ENCODE results near the gene MSX1.

MSX1 gene

DNA sequence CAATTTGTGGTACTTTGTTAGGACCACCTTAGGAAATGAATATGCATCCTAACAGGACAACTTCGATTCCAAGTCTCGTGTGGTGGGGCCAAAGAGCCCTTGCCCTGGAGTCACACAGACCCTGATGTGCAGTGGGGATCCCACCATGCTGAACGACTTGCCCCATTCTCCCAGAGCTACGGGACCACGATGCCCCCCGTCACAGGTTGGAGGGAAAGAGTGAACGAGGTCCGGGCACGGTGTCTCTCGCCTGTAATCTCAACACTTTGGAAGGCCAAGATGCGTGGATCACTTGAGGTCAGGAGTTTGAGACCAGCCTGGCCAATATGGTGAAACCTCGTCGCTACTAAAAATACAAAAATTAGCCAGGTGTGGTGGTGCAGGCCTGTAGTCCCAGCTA lies 14.4 kb upstream of the MSX1 start:
- no peak for TF ChIP-seq EZH2phosphoT487 (IDR thresholded peaks at IDR 0.05; ENCODE audit: low read depth)
- TF ChIP-seq, protein P1, sequence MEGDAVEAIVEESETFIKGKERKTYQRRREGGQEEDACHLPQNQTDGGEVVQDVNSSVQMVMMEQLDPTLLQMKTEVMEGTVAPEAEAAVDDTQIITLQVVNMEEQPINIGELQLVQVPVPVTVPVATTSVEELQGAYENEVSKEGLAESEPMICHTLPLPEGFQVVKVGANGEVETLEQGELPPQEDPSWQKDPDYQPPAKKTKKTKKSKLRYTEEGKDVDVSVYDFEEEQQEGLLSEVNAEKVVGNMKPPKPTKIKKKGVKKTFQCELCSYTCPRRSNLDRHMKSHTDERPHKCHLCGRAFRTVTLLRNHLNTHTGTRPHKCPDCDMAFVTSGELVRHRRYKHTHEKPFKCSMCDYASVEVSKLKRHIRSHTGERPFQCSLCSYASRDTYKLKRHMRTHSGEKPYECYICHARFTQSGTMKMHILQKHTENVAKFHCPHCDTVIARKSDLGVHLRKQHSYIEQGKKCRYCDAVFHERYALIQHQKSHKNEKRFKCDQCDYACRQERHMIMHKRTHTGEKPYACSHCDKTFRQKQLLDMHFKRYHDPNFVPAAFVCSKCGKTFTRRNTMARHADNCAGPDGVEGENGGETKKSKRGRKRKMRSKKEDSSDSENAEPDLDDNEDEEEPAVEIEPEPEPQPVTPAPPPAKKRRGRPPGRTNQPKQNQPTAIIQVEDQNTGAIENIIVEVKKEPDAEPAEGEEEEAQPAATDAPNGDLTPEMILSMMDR (IDR thresholded peaks at IDR 0.05; ENCODE audit: low read depth, low read length): no peak
- H4K20me1 ChIP-seq (ENCODE audit: insufficient read depth, low read length): no peaks in the 10 kb centered on the region
- H2AFZ ChIP-seq (ENCODE audit: low read depth, low read length): no peak overlapping the region
- H3K9me3 ChIP-seq (ENCODE audit: insufficient read depth, low read length): no peaks in the 10 kb centered on the region
- H3K4me1 ChIP-seq (ENCODE audit: low read length): no peaks in the 10 kb centered on the region
- H3K27me3 ChIP-seq (ENCODE audit: low read depth, low read length): peaks cover 5% of the 10 kb centered on the region; the same call in 1 of the 2 replicates
- H3K4me3 ChIP-seq (ENCODE audit: low read length): no peak overlapping the region
- H3K36me3 ChIP-seq (replicated peaks; ENCODE audit: low read depth, low read length): no peaks in the 10 kb centered on the region
- H3K27ac ChIP-seq (ENCODE audit: low read length): no peak overlapping the region
- no peak overlapping the region for H3K4me2 ChIP-seq (ENCODE audit: low read length)
- no peaks in the 10 kb centered on the region for H3K79me2 ChIP-seq (ENCODE audit: low read length)
- no peak overlapping the region for H3K9ac ChIP-seq (ENCODE audit: low read length)

DNA sequence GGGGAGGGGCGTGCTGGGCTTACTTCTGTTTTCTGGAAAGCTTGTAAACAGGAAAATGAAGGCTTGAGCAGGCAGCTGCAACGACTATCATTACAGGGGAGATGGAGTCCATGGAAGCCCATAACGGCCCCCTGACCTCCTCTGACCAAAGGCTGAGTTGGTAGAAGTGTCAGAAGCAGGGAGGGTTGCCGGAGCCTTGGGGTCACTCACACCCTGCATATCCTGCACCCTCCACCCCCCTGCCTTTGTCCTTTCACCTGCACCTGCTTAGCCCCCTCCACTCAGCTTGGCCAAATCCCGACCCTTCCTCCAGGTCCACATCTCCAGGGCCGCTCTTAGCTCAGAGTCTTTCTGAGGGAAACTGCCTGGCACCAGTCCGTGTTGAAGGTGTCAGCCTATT lies 12.5 kb upstream of the MSX1 start:
- no peaks in the 10 kb centered on the region for H4K20me1 ChIP-seq (ENCODE audit: insufficient read depth, low read length)
- no peak for TF ChIP-seq EZH2phosphoT487 (IDR thresholded peaks at IDR 0.05; ENCODE audit: low read depth)
- TF ChIP-seq, protein P1 (IDR thresholded peaks at IDR 0.05; ENCODE audit: low read depth, low read length): no peak
- no peak overlapping the region for H3K9ac ChIP-seq (ENCODE audit: low read length)
- no peak overlapping the region for H3K27ac ChIP-seq (ENCODE audit: low read length)
- no peaks in the 10 kb centered on the region for H3K9me3 ChIP-seq (ENCODE audit: insufficient read depth, low read length)
- H3K36me3 ChIP-seq (replicated peaks; ENCODE audit: low read depth, low read length): no peaks in the 10 kb centered on the region
- no peaks in the 10 kb centered on the region for H3K79me2 ChIP-seq (ENCODE audit: low read length)
- peaks cover 5% of the 10 kb centered on the region; the same call in 1 of the 2 replicates for H3K27me3 ChIP-seq (ENCODE audit: low read depth, low read length)
- H3K4me2 ChIP-seq (ENCODE audit: low read length): no peak overlapping the region
- no peaks in the 10 kb centered on the region for H3K4me1 ChIP-seq (ENCODE audit: low read length)
- H3K4me3 ChIP-seq (ENCODE audit: low read length): no peak overlapping the region
- H2AFZ ChIP-seq (ENCODE audit: low read depth, low read length): no peak overlapping the region

DNA sequence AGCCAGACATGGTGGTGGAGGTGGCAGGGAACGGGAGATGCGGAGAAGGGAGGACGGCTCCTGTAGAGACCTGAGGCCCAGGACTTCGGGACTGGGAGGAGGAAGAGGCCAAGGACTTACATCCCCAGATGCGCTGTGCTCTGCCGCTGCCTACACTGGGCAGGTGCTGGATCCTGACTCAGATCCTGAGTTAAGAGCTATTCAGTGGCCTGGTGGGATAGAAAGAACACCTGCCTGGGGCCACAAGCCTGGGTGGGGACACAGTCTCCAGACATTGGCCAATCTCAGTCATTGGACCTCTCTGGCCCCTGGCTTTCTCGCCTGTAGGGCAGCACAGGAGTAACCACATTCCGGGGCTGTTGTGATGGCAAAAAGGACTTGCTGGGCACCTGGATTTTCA lies 10.9 kb upstream of the MSX1 start:
- Histone ChIP-seq H3K36me3 (replicated peaks; ENCODE audit: low read depth, low read length) (no peaks in the 10 kb centered on the region), H2AFZ (ENCODE audit: low read depth, low read length) (no peak overlapping the region), H4K20me1 (ENCODE audit: insufficient read depth, low read length) (no peaks in the 10 kb centered on the region), H3K27ac (ENCODE audit: low read length) (no peak overlapping the region), H3K4me1 (ENCODE audit: low read length) (no peaks in the 10 kb centered on the region), H3K9me3 (ENCODE audit: insufficient read depth, low read length) (no peaks in the 10 kb centered on the region), H3K4me3 (ENCODE audit: low read length) (no peak overlapping the region), H3K9ac (ENCODE audit: low read length) (no peak overlapping the region), H3K79me2 (ENCODE audit: low read length) (no peaks in the 10 kb centered on the region), H3K27me3 (ENCODE audit: low read depth, low read length) (peaks cover 5% of the 10 kb centered on the region; the same call in 1 of the 2 replicates), H3K4me2 (ENCODE audit: low read length) (no peak overlapping the region)
- no peak for TF ChIP-seq EZH2phosphoT487 (IDR thresholded peaks at IDR 0.05; ENCODE audit: low read depth)
- TF ChIP-seq, protein P1 (IDR thresholded peaks at IDR 0.05; ENCODE audit: low read depth, low read length): no peak

DNA sequence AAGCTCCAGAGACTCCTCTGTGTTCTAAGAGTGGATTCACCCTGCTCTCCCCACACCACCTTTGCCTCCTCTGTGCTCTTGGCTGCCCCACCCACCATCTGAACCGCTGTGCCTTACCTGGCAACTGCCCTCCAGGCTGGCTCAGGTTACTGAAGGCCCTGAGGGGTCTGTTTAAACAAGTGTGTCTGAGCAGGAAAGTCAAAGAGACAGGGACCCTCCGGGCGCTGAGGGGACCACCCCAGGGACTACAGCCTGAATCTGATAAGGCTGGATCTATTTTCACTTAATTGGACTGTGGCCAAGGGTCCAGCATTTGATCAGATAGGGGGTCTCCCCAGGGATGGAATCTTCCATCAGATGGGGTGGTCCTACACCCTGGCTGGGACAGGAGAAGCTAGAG lies 10.4 kb upstream of the MSX1 start:
- TF ChIP-seq, protein P1 (IDR thresholded peaks at IDR 0.05; ENCODE audit: low read depth, low read length): no peak
- no peak for TF ChIP-seq EZH2phosphoT487 (IDR thresholded peaks at IDR 0.05; ENCODE audit: low read depth)
- Histone ChIP-seq H3K36me3 (replicated peaks; ENCODE audit: low read depth, low read length) (no peaks in the 10 kb centered on the region), H3K27ac (ENCODE audit: low read length) (no peak overlapping the region), H3K4me2 (ENCODE audit: low read length) (no peak overlapping the region), H3K4me1 (ENCODE audit: low read length) (no peaks in the 10 kb centered on the region), H3K4me3 (ENCODE audit: low read length) (no peak overlapping the region), H3K79me2 (ENCODE audit: low read length) (no peaks in the 10 kb centered on the region), H3K9me3 (ENCODE audit: insufficient read depth, low read length) (no peaks in the 10 kb centered on the region), H4K20me1 (ENCODE audit: insufficient read depth, low read length) (no peaks in the 10 kb centered on the region), H3K9ac (ENCODE audit: low read length) (no peak overlapping the region), H2AFZ (ENCODE audit: low read depth, low read length) (no peak overlapping the region), H3K27me3 (ENCODE audit: low read depth, low read length) (peaks cover 5% of the 10 kb centered on the region; the same call in 1 of the 2 replicates)

Data from OCI-LY3 (cell line).